ENCODE data around the gene TASOR. TPM values are rescaled to one million over a fixed set of nuclear protein-coding genes. Genes with fewer than 3 reads are reported as not detected.

The TASOR gene
- polyA plus RNA-seq, 6 donors from 2014 or later = 37.1 to 47.0 (median 41.0) TPM

DNA sequence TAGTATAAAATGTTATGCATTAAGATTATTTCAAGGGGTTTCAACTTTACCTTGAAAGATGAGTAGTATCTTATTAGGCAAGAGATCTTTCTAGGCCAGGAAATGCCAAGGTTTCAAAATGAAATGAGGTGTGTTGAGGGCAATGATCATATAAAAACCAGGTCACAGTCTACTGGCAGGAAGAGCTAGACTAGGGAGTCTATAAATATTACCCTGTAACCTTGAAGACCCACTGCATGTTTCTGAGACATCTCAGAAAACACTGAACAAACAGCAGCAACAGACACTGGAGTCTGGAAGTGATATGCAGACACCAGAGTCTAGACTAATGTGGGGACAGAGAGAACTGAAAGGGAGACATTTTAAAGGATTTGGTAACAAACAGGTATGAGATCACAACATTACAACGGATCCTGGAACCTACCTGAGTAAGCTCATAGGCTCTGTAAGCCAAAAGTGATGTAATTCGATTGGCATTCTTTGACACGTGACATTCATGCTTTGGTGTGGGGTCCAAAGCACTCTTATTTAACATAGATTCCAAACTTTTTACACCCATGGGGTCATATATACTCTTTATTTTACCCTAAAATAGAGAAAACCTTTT, 15.0 kb downstream of the TASOR start:
- Mint-ChIP-seq H3K27ac (peak overlapping the region in 1 of 6 donors; percentile 63), H3K4me1 (peaks cover 3 to 11% (median 9%) of the 10 kb centered on the region in 3 donors), H3K36me3 (peaks cover 16 to 27% of the 10 kb centered on the region in 2 donors), H3K4me3 (no peak overlapping the region), H3K27me3 (no peaks in the 10 kb centered on the region), H3K9me3 (no peaks in the 10 kb centered on the region)
- ATAC-seq (ENCODE audit: low read depth in 2 of 2) (no peak), DNase-seq (no peak)

DNA sequence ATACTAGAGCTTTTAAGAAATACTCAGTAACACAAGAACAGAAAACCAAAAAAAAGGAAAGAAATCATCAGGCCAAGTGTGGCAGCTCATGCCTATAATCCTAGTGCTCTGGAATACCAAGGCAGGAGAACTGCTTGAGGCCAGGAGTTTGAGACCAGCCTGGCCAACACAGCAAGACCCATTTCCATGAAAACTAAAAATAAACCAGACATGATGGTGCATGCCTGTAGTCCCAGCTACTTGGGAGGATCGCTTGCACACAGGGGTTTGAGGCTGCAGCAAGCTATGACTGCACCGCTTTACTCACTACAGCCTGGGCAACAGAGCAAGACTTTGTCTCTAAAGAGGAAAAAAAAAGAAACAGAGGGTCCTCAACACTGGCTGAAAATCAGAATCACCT, 18.2 kb downstream of the TASOR start:
- ATAC-seq (ENCODE audit: low read depth in 2 of 2) (no peak), DNase-seq (no peak)
- no peaks in the 10 kb centered on the region for H3K27me3 Mint-ChIP-seq
- H3K9me3 Mint-ChIP-seq = no peaks in the 10 kb centered on the region
- H3K36me3 Mint-ChIP-seq = peaks cover 18% of the 10 kb centered on the region in 2 donors
- peaks cover 3 to 11% (median 9%) of the 10 kb centered on the region in 3 donors for H3K4me1 Mint-ChIP-seq
- H3K27ac Mint-ChIP-seq = peak overlapping the region in 1 of 6 donors; percentile 49
- H3K4me3 Mint-ChIP-seq = no peak overlapping the region

DNA sequence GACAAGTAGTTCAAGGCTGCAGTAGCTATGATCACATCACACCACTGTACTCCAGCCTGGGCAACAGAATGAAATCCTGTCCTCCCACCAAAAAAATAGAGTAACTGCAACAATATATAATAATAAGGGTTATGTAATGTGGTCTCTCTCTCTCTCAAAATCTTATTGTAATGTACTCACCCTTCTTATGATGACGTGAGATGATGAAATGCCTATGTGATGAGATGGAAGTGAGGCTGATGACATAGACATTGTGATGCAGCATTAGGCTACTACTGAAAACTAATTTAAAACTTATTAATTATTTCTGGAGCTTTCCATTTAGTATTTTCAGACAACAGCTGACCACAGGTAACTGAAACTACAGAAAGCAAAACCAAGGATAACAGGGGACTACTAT, 27.4 kb downstream of the TASOR start:
- Mint-ChIP-seq H3K4me1 (peaks cover 4 to 20% (median 18%) of the 10 kb centered on the region in 3 donors), H3K36me3 (peaks cover 20 to 31% of the 10 kb centered on the region in 2 donors), H3K4me3 (no peak overlapping the region), H3K9me3 (peaks cover 0 to 20% (median 4%) of the 10 kb centered on the region in 7 donors), H3K27ac (no peak overlapping the region), H3K27me3 (no peaks in the 10 kb centered on the region)
- ATAC-seq (ENCODE audit: low read depth in 2 of 2) (no peak), DNase-seq (no peak)

DNA sequence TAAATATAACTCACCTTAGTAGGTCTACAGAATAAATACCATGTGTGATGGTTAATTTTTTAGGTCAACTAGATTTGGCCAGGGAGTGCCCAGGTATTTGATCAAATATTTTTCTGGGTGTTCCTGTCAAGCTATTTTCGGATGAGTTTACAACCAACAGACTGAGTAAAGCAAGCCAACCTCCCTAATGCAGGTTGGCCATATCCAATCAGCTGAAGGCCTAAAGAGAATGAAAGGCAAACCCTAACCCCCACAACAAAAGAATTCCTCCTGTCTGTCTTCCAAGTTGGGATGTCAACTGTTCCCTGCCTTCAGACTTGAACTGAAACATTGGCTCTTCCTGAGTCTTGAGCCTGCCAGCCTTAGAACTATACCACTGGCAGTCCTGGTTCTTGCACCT, 28.6 kb downstream of the TASOR start:
- Mint-ChIP-seq H3K4me1 (peaks cover 8 to 19% (median 17%) of the 10 kb centered on the region in 3 donors), H3K27ac (peak overlapping the region in 4 of 6 donors; percentile 43 to 74 (median 58))
- DNase-seq = no peak

DNA sequence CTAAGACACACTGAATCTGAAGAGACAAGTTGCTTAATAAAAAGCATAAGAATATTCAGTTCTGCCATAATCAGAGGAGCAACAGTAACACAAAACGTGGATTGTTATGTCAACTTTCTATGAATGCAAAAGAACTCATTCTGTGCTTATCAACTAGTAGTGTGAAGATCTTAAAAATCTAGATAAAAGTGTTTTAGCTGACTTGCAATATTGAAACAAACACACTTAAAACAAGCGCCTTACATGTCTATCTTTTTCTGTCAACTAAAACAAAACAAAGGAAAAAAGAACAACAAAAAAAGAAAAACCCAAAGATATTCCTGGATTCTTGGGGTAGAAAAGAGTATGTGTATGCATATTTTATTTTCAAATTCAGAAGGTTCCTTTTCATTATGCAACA, 37.7 kb downstream of the TASOR start:
- Mint-ChIP-seq H3K4me1 (peaks cover 7 to 18% (median 10%) of the 10 kb centered on the region in 3 donors), H3K9me3 (no peaks in the 10 kb centered on the region), H3K4me3 (no peak overlapping the region), H3K27me3 (no peaks in the 10 kb centered on the region), H3K36me3 (peaks cover 16 to 29% of the 10 kb centered on the region in 2 donors), H3K27ac (peak overlapping the region in 1 of 6 donors; percentile 18)
- DNase-seq = no peak
- no peak for ATAC-seq (ENCODE audit: low read depth in 2 of 2)

More for the DNA sequence above, 28.6 kb downstream of the TASOR start:
- peaks cover 0 to 20% (median 4%) of the 10 kb centered on the region in 7 donors for H3K9me3 Mint-ChIP-seq
- no peak overlapping the region for H3K4me3 Mint-ChIP-seq
- peaks cover 15 to 29% of the 10 kb centered on the region in 2 donors for H3K36me3 Mint-ChIP-seq
- no peaks in the 10 kb centered on the region for H3K27me3 Mint-ChIP-seq
- no peak for ATAC-seq (ENCODE audit: low read depth in 2 of 2)

DNA sequence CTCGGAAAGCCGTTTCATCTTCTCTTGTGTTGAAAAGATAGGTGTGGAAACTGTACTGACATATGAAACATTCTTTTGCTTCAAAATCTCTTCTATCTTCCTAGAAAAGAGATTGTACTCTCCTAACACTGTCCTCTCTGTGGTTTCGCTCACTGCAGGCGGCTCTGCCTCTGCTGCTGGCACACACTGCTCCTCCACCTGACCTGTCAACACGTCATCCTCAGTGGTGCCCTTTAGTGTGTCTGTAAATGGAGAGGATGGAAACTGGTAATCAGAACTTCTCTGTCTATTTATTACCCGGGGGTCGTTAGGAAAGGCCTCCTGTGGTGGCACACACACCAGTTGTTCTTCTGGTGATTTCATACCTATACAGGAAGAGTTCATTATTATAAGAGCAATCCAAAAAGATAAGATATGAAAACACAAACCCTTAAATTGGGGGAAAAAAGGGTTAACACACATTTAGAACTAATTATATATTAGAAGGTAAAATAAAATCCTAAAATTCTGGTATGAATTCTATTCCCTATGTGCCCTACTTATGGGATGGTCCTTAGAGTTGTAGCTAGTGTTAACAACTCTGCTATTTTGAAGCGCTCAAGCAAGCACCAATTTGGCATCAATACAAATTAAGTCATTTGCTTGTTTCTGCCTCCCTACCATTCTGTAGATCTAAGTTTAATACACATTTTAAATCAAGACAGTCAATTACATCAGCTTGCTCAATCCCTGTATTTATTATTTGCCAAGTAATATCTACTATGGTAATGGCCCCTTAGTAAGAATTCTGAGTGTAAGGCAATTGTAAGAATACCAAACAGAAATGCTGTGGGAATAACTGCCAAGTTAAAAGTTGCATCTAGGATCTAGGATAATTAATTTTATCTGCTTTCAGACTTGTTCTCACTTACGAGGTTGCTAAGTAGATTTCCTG, 49.2 kb downstream of the TASOR start:
- Mint-ChIP-seq H3K36me3 (peaks cover 12 to 18% of the 10 kb centered on the region in 2 donors), H3K4me1 (peaks cover 1 to 5% (median 4%) of the 10 kb centered on the region in 3 donors), H3K9me3 (no peaks in the 10 kb centered on the region), H3K27me3 (no peaks in the 10 kb centered on the region), H3K4me3 (no peak overlapping the region), H3K27ac (no peak overlapping the region)
- ATAC-seq (ENCODE audit: low read depth in 2 of 2) = no peak
- DNase-seq = no peak

Other genes starting within 250 kb of the TASOR start
- gene ERC2, start 214.8 kb downstream of the TASOR start, polyA plus RNA-seq (ENCODE audit: low read depth in 6 of 6) = not detected
- gene CCDC66, start 126.1 kb downstream of the TASOR start, polyA plus RNA-seq (ENCODE audit: low read depth in 6 of 6) = 10 to 100 TPM; 12.7 to 18.5 (median 14.3) TPM
- 10 to 100 TPM; 30.1 to 43.7 (median 38.4) TPM for gene ARHGEF3, start 118.7 kb upstream of the TASOR start, polyA plus RNA-seq (ENCODE audit: low read depth in 6 of 6)